Breast epithelium (tissue), 3 donors: Measurements from ENCODE around the gene BUB1B.

Experiments used
- CTCF ChIP-seq, 3 donors: fragments of 450-650 bp; IDR thresholded peaks; one replicate each; pipeline ENCODE4 v1.5.1; 2016 to 2017; ENCODE audit warnings: antibody characterized with exemption in 3 of 3, mild to moderate bottlenecking in 3 of 3, moderate library complexity in 3 of 3
- POLR2A ChIP-seq: fragments of 450-650 bp; IDR thresholded peaks from one replicate; pipeline ENCODE4 v1.6.1; 2016; ENCODE audit warnings: antibody characterized with exemption, mild to moderate bottlenecking, moderate library complexity

DNA sequence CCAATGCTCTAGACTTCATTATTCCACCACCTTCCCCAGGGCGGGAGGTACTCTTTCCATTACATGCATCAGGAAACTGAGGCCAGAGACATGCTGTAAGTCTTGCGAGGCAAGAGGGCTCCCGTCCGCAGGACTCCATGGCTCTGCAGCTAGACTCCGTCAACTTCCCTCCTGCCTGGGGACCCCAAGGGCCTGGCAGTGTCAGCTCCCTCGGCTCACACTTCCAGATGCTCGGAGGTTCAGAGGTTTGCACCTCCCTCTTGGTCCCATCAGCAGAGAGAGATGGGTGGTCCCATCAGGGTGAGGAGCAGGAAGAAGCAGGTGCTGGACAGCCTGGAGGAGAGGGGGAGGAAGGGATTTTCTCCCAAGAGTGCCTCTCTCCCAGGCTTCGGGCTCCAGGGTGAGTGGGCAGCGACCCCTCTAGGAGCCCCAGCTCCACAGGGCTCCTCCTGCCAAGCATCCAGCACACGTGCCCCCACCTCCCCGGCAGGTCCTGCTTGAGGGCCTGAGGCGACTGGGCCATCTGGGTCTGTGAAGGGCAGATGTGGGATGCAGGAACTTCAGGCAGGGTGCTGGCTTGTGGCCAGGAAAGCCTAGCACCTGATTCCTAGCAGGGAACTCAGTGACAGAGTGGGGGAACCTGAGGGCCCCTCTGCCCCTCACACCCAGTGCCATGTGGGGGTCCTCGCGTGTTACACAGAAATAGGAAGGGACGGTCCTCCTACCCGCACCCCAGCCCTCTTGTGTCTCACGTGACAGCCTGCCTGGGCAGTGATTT, 87.3 kb downstream of the BUB1B start:
- no peak for TF ChIP-seq POLR2A
- no peak for TF ChIP-seq CTCF (IDR thresholded peaks at IDR 0.05)
